GOT3 (cell line): Measurements from ENCODE around the gene DVL1.

ENCODE experiments used
- DNase-seq: peaks from one replicate; lab custom pipeline; 2025; ENCODE audit warnings: mixed read lengths; lab: John Stamatoyannopoulos, UW

The DVL1 gene

GRCh38 chr1:1340185-1340584, 9.0 kb downstream of the DVL1 start:
- DNase-seq: no peak

DNA sequence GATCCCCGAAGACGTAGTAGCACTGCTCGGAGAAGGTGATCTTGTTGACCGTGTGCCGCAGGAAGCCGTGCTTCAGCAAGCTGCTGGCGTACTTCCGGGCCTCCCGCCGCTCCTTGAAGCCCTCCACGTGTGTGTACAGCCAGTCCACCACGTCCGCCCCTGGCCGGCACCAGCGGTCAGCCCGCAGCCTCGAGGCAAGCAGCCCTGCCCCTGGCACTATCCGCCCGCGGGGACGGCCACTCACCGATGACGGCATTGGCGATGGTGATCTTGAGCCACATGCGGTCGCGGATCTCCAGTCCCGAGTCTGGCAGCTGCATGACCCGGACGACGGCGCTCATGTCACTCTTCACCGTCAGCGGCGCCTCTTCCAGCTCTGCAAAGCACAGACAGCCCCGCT, 10.9 kb downstream of the DVL1 start:
- DNase-seq: no peak

DNA sequence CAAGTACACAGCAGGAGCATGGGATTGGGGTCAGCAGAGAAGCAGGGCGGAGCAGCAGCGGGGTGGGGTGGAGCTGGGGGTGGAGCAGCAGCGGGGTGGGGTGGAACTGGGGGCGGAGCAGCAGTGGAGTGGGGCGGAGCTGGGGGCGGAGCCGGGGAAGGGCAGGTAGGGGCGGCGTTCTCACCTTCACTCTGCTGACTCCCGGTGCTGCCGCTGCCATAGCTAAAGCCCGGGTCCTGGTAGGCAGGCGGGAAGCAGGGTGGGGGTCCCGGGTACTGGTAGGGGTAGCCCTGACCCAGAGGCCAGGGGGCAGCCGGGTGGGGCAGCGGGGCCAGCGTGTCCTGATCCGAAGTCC, 11.4 kb downstream of the DVL1 start:
- DNase-seq: no peak

DNA sequence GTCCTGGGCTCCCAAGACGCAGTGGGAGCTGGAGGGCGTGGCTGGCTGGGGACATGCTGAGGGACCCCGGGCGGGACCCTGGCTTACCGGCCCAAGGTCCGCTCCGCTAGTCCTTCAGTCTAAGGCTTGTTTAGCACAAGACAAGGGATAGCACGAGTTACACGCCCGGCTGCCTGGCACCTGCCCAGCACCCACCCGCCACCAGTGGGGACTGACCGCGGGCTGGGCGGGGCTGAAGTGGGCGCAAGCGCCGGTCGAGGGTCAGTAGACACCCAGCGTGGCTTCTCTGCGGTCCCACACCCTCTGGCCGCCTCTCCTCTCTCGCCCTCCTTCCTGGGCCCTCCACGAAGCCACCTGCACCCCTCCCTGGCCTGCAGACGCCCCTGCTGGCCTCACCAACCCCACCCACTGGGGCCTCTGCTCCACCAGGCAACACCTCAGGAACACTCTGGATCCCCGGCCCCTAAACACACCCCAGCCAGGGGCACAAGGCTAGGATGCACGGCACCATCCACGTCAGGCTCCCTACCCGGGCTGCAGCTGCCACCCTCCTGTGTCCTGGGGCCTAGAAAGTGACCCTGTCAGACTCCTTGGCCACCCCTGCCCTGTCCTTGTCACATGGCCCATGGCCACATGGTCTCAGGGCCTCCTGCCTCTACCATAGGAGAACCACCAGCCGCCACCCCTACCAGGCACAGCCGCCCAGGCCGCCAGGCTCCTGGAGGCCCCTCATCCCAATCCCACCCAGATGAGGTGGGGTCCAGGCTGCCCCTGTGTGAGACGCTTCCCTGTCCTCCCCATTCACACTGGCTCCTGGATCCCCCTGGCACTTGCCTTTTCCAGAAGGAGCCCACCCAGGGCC, 12.1 kb downstream of the DVL1 start:
- DNase-seq: no peak

- no peak for DNase-seq
These were observed 12.8 kb downstream of the DVL1 start for GRCh38 chr1:1336446-1336845.

- DNase-seq: no peak
These were observed 13.4 kb downstream of the DVL1 start for GRCh38 chr1:1335792-1336248.

DNA sequence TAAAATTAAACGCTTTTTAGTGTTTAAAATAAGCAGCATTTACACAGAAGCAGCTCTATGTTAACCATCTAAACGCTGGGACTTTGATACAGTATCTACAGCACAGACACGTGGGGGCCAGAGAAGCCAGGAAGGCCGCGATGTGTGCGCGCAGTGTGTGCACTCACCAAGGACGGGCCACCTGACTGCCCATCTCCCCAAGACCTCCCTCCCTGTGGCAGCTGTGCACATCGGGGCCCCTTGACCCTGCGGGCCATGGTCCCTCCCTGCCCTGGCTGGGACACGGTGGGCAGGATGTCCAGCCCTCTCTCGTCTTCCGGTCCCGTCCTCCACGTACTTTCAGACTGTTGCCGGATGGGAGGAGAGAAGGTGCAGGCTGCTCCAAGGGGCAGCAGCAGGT, 13.9 kb downstream of the DVL1 start:
- DNase-seq: no peak

- DNase-seq: no peak
These were observed 14.4 kb downstream of the DVL1 start for GRCh38 chr1:1334835-1335234.

DNA sequence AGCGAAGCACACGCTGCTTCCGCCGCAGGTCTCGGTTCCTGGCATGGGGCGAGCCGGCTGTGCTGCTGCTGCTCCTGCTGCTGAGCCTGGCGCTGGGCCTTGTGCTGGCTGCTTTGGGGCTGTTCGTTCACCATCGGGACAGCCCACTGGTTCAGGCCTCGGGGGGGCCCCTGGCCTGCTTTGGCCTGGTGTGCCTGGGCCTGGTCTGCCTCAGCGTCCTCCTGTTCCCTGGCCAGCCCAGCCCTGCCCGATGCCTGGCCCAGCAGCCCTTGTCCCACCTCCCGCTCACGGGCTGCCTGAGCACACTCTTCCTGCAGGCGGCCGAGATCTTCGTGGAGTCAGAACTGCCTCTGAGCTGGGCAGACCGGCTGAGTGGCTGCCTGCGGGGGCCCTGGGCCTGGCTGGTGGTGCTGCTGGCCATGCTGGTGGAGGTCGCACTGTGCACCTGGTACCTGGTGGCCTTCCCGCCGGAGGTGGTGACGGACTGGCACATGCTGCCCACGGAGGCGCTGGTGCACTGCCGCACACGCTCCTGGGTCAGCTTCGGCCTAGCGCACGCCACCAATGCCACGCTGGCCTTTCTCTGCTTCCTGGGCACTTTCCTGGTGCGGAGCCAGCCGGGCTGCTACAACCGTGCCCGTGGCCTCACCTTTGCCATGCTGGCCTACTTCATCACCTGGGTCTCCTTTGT, 15.5 kb downstream of the DVL1 start:
- DNase-seq: no peak

GRCh38 chr1:1332774-1333480, 16.3 kb downstream of the DVL1 start:
- DNase-seq: no peak

DNA sequence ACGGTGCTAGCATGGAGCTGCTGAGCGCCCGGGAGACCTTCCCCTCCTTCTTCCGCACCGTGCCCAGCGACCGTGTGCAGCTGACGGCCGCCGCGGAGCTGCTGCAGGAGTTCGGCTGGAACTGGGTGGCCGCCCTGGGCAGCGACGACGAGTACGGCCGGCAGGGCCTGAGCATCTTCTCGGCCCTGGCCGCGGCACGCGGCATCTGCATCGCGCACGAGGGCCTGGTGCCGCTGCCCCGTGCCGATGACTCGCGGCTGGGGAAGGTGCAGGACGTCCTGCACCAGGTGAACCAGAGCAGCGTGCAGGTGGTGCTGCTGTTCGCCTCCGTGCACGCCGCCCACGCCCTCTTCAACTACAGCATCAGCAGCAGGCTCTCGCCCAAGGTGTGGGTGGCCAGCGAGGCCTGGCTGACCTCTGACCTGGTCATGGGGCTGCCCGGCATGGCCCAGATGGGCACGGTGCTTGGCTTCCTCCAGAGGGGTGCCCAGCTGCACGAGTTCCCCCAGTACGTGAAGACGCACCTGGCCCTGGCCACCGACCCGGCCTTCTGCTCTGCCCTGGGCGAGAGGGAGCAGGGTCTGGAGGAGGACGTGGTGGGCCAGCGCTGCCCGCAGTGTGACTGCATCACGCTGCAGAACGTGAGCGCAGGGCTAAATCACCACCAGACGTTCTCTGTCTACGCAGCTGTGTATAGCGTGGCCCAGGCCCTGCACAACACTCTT, 17.0 kb downstream of the DVL1 start:
- no peak for DNase-seq

- DNase-seq: no peak
These were observed 17.9 kb downstream of the DVL1 start, which contains the start of gene TAS1R3 for GRCh38 chr1:1331068-1331965. Gene TAS1R3, plus strand, starts transcription at chr1:1331280. Its CDS starts 66 bp downstream, at chr1:1331346.

DNA sequence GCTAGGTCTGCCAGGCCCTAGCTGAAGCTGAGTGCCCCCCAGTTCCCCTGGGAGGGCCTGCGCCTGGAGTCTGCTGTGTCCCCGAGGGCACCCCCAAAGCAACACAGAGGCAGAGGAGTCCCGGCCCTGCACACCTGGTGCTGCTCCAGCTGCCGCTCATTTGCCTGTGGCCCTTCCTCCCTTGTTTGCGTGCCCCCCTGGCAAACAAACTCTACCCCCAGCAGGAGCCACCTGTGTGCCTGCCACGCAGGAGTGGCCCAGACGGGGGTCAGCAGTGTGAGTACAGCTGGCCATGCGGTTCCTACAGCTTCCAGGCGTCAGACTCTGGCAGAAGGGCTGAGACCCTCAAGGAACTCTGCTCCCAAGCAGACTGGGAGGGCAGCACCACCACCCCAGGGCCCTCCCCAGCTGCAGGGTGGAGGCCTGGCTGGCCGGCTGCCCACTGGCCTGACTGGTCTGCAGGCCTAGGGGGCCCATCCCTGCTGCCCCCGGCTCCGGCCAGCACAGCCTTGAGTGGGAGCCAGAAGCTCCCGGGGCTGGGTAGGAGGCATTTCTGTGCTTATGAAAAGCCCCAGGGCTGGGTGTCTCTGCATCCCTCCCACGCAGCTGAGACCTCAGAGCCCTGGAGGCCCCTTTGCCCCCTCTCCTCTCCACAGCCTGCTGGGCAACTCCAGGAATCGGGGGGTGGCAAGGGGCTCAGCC, 18.7 kb downstream of the DVL1 start:
- no peak for DNase-seq

DNA sequence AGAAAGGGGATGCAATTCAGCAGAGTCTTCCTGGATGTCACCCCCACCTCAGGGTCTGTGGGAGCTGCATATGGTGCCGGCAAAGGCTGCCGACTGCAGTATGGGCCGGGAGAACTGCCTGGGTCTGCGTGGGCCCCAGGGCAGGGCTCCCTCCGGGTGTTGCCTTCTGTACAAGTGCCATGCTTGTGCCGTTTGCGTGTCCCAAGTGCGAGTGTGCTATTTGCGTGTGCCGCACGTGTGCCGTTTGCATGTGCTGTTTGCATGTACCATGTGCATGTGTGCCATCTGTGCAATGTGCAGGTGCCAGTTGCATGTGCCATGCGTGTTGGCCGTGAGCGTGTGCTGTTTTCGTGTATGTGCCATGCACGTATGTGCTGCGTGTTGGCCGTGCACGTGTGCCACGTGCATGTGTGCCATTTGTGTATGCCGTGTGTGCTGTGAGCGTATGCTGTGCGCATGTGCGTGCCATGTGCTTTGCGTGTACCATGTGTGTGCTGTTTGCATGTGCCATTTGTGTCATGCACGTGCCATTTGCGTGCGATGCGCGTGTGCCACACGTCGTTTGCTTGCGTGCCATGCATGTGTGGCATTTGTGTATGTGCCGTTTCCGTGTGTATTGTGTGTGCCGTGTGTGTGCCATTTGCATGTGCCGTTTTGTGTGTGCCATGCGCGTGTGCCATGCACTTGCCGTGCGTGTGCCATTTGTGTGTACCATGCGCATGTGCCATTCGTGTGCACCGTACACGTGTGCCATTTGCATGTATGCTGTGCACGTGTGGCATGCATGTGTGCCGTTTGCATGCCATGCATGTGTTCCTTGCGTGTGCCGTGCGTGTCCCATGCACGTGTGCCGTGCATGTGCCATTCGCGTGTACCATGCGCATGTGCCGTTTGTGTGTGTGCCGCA, 19.7 kb downstream of the DVL1 start:
- DNase-seq: no peak

GRCh38 chr1:1328254-1328653, 21.0 kb downstream of the DVL1 start:
- no peak for DNase-seq

DNA sequence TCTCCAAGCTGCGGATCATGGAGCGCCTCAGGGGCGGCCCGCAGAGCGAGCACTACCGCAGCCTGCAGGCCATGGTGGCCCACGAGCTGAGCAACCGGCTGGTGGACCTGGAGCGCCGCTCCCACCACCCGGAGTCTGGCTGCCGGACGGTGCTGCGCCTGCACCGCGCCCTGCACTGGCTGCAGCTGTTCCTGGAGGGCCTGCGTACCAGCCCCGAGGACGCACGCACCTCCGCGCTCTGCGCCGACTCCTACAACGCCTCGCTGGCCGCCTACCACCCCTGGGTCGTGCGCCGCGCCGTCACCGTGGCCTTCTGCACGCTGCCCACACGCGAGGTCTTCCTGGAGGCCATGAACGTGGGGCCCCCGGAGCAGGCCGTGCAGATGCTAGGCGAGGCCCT, 21.9 kb downstream of the DVL1 start:
- no peak for DNase-seq

DNA sequence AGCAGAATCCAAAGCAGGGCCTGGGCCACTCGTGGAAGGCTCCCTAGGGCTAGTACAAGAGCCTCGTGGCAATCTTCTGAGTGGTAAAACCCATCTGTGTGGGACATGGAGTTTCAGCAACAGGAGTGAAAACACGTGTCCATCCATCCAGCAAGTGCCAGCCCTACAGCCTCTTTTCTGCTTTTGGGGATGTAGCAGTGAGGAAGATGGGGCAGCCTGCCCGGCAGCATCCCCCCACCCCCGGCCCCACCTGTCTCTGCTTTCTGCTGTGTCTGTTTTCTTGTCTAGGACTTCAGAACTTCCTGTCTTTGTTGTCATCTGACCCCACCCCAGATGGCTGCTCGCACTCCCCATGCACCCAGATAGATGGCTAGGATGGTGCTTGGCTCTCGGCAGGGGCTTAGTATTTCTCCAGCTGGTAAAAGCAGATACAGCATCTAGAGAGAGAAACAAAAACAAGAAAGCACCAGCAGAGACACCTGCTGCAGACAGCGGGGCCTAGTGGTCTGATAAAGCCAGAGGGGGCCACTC, 23.1 kb downstream of the DVL1 start:
- DNase-seq: no peak

DNA sequence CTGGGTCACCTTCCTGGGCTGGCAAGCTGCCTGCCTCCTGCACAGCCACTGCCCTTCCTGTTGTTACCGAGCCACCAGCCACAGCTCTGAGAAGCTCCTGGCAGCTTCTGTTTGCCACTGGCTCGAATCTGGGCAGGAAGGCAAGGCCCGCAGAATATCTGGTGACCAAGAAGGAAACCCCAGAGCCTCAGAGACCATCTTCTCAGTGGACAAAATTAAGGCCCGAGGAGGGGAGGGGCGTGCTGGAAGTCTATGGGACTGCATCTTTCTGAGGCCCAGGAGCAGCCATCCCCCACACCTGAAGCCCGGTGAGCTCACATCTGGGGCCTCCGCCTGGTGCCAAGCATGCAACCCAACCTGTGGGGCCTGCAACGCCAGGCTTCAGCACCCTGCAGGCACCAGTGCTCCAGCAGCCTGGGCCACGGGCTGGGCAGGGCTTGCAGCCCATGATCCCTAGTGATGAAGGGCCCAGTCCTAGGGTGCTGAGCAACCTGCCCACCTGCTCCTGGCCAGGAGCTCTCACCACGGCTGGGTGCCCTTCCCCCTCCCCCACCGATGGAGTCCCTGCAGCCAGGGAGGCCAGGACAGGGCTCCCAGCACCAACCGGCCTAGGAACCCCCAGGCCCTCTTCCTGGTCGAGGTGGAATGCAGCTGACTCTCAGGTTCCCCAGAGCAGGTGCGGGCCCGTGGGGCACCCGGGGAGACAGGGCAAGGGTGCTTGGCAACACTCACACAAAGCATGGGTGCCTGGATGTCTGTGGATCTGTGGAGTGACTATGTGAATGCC, 23.7 kb downstream of the DVL1 start:
- no peak for DNase-seq
